Superior temporal gyrus (tissue), 1 donor: ENCODE results near the gene LRRN4.
A peak's percentile ranks its signal among the peaks of the same experiment; 100 is the strongest.

Source experiments
- DNase-seq: peaks from one replicate; pipeline ENCODE4 v3.0.0-alpha.2; 2016; ENCODE audit errors: extremely low spot score

LRRN4 gene

DNA sequence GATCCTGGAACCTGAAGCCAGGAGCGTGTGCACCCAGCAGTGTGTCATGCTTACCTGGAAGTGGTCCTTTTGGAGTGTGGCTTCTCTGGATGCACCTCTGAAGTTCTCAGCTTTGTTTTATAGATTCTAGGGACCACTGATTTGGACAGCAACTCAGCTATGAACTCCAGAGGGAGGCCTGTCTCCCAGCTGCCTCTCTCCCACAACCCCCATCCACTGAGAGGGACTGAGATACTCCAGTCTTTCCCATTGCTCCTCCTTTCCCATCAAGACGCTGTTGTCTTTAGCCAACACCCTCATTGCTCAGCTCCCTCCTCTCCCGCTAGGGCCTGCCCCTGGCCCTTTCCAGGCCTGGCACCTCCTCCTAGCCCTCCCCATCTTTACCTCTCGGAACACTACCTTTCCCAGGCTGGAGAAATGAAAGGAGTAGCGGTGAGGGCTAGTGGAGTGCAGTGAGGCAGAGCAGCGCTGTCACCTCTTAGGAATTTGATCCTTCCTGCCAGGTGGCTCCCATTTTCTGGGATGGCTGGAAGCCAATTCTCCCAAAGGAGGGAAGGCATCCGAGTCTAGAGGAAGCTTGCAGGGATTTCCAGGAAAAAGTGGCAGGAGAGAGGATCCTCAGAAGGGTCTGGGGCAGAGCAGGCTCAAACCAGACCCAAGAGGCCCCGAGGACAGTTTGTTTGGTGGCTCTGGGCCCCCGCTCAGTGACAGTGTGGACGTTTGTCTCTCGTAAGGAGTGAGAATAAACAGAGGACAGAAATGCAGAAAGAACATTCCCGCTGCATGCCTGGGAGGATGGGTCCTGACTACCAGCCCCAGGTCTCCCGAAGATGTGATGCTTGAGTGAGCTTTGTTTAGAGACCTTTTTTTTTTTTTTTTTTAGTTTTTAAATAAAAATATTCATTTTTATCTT lies at the start of gene LRRN4:
LRRN4 (minus strand) TSS at position 285 of the 913 bp plus-strand sequence. CDS start 1,261 bp downstream, outside the sequence.
- DNase-seq = no peak

DNA sequence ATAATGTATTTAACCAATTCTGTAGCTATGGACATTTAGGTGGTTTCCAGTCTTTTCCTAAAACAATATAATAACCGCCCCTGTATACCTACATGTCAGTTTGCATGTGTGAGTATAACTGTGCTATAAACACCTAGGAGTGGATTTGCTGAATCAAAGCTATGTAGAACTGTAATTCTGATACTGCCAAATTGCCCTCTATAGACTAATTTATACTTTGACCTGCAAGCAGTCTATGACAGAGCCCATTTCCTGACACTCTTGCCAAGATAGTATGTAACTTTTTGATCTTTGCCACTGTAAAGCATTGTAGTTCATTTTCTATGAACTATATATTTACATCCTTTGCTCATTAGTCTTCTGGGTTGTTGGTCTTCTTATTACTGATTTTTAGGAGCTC lies 49.4 kb upstream of the LRRN4 start:
- DNase-seq = no peak

DNA sequence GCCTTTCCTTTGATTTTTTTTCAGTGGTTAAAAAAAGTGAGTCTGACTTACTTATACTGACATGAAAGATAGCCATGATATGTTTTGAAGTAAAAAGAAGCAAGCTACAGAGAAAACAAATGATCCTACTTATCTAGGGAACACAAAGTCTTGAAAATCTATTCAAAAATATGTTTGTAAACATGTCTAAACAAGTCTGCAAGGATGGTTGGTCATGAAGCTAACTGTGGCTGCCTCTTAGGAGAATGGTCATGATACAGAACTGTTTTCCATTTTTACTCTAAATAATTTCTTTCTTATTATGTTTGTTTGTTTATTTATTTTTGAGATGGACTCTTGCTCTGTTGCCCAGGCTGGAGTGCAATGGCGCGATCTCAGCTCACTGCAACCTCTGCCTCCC lies 47.5 kb upstream of the LRRN4 start:
- DNase-seq = no peak

DNA sequence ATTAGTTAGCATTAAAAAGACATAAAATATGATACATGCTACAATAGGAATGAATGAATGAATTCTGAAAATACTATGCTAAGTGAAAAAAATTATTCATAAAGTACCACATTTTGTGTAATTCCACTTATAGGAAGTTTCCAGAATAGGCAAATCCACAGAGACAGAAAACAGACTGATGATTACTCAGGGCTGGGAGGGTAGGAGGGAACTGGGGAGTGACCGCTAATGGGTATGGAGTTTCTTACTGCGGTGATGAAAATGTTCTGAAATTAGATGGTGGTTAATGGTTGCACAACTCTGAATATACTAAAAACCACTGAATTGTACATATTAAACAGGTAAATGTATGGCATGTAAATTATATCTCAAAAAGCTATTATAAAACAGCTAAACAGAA lies 46.4 kb upstream of the LRRN4 start:
- DNase-seq = no peak

DNA sequence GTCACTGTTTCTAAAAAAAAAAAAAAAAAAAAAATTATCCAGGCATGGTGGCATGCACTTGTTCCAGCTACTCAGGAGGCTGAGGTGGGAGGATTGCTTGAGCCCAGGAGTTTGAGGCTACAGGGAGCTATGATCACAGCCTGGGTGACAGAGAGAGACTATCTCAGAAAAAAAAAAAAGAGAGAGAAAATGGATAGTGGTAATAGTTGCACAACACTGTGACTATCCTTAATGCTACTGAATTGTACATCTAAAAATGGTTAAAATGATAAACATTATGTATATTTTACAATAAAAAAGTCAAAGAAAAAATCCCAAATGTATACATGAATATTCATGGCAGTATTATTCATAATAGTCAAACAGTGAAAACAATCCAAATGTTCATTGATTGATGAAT lies 46.0 kb upstream of the LRRN4 start:
- DNase-seq = no peak

DNA sequence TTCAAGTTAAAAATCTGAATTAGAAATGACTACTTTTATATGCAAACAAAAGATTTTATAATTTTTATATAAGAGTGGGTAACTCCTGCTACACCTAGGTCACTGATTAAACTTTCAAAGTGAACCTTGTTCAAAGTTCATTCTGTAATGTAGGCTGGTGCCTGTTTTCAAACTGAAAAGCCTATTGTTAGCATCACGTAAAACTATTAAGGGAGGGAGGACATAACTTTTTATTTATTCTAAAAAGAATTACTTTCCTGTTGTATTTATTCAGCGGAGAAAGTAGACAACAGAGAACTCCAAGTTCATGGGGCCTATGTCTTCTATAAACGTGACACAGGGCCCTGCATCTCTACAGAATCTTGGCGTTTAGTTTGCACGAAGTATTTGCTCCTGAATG lies 41.5 kb upstream of the LRRN4 start:
- DNase-seq = no peak

DNA sequence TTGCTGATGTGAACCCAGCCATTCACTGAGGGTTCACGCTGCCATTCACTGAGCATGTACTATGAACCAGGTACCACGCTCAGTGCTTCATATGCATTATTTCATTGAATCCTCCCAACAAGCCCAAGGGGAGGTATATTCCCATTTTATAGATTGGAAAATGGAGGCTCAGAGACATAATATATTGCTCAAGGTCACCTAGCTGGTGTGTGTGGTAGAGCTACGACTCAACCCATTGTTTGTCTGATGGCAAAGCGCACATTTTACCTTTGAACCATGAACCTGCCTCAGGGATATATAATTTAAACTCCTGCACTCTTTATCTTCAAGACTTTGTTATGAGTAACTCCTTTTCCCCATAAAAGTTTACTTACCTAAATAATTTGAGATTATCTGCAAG lies 40.7 kb upstream of the LRRN4 start:
- no peak for DNase-seq

DNA sequence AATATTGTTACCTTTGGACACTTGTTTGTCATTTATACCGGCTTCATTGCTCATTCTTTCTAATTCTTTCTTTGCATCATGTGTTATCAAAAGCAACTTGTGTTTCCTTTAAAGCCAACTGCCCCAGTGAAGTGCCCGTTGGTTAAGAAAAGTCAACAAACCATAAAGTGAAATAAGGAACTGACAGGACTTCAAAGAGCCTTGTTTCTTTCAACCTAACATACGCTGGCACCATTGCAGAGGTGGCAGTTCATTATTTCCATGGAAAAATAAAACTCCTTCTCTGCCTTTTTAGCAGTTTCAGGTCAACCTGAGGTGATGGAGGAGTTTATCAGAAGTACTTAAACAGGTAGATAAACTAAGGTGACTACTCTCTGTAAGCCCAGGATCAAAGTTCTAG lies 40.2 kb upstream of the LRRN4 start:
- no peak for DNase-seq

DNA sequence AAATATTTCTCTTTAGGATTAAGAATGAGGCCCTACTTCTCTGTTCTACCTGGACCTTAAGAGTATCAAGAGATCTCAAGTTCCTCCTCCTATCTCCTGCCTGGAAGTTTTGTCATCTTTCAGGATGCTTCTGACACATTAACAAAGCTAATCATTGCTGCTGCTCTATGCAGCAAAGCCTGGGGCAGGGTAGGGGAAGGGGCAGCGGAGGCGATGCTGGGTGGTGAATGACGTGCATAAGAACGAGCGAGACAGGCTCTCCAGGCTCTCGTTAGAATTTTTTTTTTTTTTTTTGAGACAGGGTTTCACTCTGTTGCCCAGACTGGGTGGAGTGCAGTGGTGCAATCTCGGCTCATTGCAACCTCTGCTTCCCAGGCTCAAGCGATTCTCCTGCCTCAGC lies 37.8 kb upstream of the LRRN4 start:
- DNase-seq = no peak

DNA sequence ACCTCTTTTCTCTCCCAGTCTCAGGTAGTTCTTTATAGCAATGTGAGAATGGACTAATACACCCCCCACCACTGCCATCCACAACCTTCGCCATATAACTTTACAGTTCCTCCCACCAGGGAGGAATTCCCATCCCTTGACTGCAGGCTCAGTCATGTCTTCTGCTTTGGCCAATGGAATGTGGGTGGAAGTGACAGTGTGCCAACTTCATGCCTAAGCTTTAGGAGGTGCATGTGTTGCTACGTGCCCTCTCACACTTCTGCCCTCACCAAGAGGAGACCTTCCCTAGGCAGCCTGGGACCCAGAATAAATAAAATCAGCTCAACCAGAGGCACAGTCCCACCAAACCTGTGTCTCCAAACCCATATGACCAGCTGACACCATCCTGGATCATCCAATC lies 33.0 kb upstream of the LRRN4 start:
- DNase-seq = no peak

DNA sequence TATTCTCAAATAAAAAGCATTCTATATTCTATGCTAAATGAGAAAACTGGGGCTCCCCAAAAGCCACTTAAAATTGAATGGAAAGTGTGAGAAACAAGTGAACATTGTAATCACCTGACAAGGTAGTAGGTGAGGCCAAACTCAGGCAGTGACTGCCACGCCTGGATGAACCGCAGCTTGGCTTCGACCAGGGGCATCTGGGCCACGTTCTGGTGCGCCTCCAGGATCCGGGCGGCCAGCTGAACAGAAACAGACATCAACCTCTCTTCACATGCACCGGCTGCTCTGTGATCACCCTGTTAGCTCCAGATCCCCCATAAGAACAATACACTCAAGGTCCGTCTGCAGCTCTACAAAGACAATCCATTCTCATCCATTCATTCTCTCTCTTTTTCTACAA lies 30.1 kb upstream of the LRRN4 start:
- no peak for DNase-seq

DNA sequence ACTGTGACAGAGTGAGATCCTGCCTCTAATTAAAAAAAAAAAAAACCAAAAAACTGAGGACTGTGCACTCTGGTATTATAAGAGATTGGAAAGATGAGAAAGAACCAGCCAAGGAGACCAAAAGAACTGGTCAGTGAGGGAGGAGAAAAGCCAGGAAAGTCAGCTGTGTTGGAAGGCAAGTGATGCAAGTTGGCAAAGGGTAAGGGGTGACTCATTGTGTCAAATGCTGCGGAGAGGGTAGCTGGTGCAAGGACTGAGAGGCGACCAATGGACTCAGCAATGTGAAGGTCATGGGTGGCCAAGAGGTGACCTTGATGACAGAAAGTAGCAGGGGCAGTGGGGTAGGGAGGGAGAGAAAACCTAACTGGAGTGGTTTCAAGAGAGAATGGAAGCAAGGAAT lies 27.4 kb upstream of the LRRN4 start:
- no peak for DNase-seq

DNA sequence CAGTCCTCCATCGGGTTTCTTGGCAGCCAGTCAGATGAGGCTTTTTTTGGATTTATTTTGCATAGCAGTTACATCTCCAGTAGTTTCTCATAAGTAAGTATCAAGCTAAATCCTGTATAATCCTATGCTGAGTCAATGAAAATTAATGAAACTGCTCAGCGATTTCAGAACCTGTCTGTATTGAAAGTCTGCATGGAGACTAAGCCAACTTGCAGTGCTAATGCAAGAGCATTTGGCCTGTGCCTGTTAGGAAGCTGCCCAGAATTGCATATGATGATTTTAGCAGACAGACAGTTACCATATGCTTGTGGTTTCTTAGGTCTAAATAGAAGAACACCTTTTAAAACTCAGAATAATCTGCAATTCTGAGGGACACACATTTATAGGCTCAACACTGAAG lies 25.2 kb upstream of the LRRN4 start:
- peak; percentile 20 for DNase-seq

DNA sequence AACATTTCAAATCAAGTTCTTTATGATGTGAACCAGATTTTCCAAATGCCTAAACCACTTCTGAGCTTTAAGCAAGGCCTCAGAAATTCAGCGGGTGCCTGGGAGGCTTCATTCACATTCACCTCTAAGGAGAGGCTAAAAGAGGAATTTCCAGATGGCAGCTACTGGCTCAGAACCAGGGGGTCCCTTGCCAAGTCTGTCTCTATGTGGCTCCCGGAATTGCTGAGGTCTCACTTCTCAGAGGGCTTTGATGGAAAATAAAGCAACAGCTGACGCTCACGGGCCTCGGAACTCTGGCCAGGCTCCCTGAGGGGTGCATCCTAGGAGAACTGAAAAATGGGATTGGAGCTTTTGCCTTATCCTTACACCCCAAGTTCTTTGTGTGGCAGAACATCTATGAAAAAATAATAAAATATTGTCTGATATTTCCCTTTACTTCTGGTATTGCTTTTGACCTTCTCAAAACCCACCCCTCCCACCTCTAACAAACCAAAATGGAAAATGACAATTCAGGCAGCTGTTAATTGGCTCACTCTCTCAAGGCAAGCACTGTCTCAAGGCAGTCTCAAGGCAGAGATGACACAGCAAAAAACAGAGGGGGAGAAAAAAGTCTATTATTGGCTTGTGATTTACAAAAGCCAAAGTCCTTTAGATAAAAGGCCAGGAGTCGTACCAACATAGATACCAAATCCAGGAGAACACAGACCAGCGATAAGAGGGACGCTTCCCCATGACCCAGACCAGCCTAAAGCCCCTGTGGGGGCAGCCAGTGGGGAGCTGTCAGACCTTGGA lies 21.8 kb upstream of the LRRN4 start:
- DNase-seq = peak; percentile 28

DNA sequence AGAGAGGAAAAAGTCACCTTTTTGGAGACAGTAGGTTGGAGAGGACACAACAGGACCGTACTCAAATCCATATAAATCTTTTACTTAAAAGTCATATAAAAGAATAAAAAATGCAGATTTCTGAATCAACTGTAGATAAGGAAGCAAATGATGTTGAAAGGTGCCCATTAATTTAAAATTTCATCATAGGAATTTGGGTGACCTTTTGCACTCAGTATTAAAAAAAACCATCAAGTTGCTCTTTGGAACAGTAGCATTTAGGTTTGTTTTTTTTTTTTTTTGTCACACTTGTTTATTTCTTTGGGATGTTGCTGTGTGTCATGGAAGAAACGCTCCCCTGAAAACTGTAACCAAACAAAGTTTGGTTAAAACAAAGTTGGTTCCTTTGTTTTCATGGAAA lies 20.9 kb upstream of the LRRN4 start:
- DNase-seq = no peak

DNA sequence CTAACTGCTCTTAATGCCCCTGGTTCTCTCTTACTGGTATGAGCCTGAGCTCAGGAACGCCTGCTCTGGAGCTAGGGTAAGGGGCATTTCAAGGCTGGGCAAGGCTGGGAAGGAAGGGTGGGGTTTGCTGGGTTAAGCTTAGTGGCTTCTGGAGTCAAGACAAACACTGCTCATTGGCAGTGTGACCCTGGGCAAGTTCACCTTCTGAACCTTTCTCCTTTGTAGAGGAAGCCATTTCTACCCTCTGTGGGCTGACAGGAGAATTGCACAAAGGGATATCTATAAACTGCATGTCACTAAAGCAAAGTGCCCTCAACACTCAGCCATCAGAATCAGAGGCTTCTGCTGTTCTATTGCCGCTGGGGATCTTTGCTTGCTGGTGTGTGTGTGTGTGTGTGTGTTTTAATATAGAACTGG lies 20.3 kb upstream of the LRRN4 start:
- no peak for DNase-seq

DNA sequence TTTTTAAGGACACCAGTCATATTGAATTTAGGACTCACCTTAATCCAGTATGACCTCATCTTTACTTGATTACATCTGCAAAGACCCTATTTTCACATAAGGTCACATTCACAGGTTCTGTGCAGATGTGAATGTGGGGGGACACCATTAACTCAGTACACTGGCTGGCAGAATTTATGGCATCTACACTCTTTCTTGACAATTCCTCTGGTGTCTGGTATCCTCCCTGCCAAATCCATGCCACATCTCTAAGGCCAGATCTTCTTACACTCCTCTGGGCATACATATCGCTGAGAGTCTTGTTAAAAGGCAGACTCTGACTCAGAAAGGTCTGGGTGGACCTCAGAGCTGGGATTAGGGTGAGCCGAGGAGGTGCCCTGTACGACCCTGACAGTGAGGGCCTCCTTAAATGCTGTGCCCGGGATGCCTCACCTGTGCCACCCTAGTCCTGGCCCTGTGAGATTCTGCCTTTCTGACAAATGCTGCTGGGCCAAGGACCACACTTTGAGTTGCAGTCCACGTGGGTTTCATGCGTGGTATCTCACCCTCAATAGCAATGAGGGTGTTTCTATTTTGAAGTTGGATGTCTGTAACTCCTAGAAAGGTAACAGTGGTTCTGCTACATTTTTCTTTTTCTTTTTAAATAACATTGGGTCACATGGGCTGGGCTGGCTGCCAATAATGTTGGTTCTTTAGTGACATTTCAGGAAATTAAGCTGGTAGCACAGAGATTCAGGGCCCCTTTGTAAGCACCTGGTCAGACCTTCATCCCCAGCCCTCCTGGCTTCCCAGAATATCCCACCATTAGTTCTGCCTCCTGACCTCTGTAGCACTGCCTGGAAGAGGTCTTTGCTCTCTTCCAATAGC lies 17.2 kb upstream of the LRRN4 start:
- no peak for DNase-seq

DNA sequence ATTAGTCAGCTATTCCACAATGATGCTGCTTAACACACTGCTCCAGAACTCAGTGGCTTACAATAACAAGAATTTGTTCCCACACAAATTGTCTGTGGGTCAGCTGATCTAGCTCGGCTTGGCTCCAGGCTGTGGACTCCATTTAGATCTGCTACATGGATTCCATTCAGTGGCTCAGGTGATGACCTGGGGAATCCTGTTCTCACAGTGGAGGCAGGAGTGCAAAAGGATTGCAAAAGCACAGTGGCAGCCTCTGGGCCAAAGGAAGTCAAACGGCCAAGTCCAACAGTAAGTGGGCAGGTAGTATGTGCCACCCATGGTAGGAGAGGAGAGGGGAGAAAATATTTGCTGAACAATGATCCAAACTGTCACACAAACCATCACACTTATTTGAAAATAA lies 15.8 kb upstream of the LRRN4 start:
- DNase-seq = no peak

DNA sequence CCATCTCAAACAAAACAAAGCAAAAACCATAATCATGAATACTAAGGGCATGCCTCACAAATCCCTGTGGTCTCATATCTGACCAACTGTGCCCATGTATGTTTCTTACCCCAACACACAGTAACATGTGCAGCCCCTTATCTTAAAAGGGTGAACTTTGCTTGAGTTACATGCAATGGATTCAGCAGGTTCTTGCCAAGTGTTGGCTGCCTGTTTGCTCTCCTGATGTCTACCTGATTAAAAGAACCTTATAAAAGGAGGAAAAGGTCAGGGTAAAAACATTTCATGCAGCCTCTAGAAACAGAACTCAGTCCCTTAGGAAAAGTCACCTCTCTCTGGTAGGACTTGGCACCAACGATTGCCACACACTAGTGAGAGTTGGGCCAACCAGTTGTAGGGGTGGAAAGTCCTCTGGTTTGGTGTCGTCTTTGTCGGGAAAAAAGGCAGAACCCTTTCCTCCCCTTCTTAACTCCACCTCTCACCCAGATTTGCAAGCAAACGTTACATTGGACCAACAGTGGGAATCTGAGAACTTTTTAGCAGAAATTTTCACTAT lies 14.0 kb upstream of the LRRN4 start:
- no peak for DNase-seq

DNA sequence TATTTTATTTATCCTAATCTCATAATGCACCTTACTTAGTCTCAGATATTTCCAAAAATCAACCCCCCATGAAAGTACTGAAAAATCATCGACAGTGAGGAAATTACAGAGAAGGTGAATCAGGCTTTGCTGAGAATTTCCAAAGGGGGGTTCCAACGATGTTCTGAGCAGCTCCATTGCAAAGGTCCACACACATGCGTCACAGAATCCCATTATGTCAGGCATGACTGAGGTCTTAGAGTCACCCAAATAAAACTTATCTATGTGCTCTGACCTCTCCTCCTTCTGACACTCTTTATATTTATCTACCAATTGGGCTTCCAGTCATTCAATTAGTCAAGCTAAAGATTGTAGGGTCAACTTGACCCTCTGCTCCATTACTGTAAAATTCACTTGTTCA lies 12.7 kb upstream of the LRRN4 start:
- DNase-seq = no peak

DNA sequence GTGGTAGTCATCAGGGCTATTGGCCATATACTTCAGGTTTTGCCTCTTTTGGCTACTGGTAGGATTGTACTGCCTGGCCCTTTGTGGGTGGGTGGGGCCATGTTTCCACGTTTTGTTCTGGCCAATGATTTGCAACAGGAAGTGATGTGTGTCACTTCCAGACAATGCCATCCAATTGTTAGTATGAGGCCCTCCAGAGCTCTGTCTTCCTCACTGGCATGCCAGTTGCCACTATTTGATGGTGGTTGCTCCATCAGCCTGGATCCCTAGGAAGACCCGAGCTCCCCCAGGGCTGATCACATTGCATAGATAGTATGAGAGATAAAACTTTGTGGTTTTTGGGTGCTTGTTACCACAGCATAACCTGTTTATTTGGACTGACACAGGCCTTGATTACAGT lies 7.7 kb upstream of the LRRN4 start:
- no peak for DNase-seq

DNA sequence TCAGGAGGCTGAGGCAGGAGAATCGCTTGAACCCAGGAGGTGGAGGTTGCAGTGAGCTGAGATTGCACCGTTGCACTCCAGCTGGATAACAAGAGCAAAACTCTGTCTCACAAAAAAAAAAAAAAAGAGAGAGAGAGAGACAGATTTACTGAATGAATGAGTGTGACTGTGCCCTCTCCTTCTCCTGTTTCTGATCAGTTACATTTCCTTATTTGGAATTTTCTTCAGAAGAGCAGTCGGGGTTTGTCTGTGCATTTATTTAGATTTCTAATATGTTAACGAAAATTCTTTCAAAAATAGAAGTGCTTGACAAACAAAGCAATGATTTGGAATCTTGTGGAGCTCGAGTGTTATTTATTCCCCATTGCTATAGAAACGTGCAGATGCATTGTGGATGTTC lies 6.4 kb upstream of the LRRN4 start:
- no peak for DNase-seq
